ENCODE results near the gene SRMS.
A peak's percentile ranks its signal among the peaks of the same experiment; 100 is the strongest.

Gene SRMS

GRCh38 chr20:63498960-63499337 lies 48.6 kb downstream of the SRMS start, which contains the start of gene EEF1A2:
TSS of gene EEF1A2 (minus strand) at chr20:63499083. CDS start at chr20:63497763, 1,320 bp downstream.
- DNase-seq = peak; percentile 75

GRCh38 chr20:63497946-63498935 lies 49.3 kb downstream of the SRMS start:
- DNase-seq = peak; percentile 44

- no peak for DNase-seq
Observed at GRCh38 chr20:63497138-63497945, 50.2 kb downstream of the SRMS start.

GRCh38 chr20:63496596-63497120 lies 50.9 kb downstream of the SRMS start:
- no peak for DNase-seq

GRCh38 chr20:63495741-63496595 lies 51.6 kb downstream of the SRMS start:
- DNase-seq = peak; percentile 63

- DNase-seq = no peak
Observed at GRCh38 chr20:63495167-63495720, 52.3 kb downstream of the SRMS start.

- no peak for DNase-seq
Observed at GRCh38 chr20:63494420-63495166, 53.0 kb downstream of the SRMS start.

GRCh38 chr20:63494084-63494419 lies 53.5 kb downstream of the SRMS start:
- DNase-seq = no peak

GRCh38 chr20:63493563-63494020 lies 54.0 kb downstream of the SRMS start:
- DNase-seq = no peak

GRCh38 chr20:63492982-63493381 lies 54.6 kb downstream of the SRMS start:
- no peak for DNase-seq

GRCh38 chr20:63492518-63492917 lies 55.0 kb downstream of the SRMS start:
- no peak for DNase-seq

- no peak for DNase-seq
Observed at GRCh38 chr20:63491635-63492230, 55.8 kb downstream of the SRMS start.

- DNase-seq = no peak
Observed at GRCh38 chr20:63491078-63491477, 56.5 kb downstream of the SRMS start.

Measured in NCI-H2171 treated with DMSO at 0.1 percent for 48 hours (cell line).